ENCODE data around the gene ADGRA1.

DNA sequence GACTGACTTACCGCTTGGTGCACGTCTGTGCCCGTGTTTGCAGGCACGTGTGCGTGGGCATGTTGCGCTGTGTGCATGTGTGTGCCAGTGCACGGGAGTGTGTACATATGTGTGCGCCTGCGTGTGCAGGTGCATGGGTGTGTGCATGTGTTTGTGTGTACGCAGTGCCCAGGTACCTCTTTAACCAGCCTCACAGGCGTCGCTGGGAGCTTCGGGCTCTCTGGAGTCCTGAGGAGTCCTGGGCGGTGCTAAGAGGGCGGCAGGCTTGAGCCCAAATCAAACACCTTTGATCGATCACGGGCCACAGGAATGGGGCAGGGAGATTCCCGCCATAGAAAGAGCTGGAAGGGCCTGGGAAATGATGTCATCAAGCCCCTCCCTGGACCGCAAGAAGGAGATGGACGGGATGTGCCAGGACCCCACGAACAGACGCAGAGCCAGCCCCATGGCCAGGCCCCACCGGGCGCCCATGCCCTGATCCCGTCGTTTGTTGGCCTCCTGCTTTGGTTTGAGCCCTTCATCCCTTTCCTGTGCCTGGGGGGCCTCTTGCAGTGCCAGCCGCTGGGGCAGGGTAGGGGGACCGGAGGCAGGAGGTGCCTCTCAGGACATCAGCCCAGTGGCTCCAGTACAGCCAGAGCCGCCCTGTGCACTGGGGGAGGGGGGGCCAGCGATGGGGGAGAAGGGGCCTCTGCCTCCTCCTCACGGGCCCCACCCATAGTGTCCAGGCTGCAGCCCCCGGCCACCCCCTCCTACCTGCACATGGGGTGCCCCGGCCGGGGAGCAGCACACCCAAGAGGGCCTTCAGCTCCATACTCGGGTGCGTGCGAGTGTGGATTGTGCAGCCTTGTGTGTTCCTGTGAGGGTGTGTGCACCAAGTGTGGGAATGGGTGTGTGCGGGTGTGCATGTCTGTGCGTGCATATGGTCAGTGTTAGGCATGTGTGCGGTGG is 78.1 kb downstream of the ADGRA1 start:
- TF ChIP-seq, protein P1, sequence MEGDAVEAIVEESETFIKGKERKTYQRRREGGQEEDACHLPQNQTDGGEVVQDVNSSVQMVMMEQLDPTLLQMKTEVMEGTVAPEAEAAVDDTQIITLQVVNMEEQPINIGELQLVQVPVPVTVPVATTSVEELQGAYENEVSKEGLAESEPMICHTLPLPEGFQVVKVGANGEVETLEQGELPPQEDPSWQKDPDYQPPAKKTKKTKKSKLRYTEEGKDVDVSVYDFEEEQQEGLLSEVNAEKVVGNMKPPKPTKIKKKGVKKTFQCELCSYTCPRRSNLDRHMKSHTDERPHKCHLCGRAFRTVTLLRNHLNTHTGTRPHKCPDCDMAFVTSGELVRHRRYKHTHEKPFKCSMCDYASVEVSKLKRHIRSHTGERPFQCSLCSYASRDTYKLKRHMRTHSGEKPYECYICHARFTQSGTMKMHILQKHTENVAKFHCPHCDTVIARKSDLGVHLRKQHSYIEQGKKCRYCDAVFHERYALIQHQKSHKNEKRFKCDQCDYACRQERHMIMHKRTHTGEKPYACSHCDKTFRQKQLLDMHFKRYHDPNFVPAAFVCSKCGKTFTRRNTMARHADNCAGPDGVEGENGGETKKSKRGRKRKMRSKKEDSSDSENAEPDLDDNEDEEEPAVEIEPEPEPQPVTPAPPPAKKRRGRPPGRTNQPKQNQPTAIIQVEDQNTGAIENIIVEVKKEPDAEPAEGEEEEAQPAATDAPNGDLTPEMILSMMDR (IDR thresholded peaks at IDR 0.05): no peak
- TF ChIP-seq POLR2A (IDR thresholded peaks at IDR 0.05): no peak

Data from prostate gland (tissue), 2 donors.